A549 treated with RU486 at 1 μM for 4 hours (cell line): ENCODE results near the gene THNSL1. TPM values are rescaled to one million over a fixed set of nuclear protein-coding genes. Genes with fewer than 3 reads are reported as not detected.

ENCODE experiments used
- total RNA-seq: library from RNA; stranded (reverse); fragments of 200-300 nt; extraction: Qiagen RNA extraction; gene quantifications from 5 replicates; pipeline ENCODE4 v1.2.3, GENCODE V29; 2022; ENCODE audit warnings: low read depth

THNSL1 gene
- 2.2 to 4.1 TPM (median 3.4 TPM) in 5 replicates for total RNA-seq

GRCh38 chr10:25016376-25017153 lies at the start of gene THNSL1:
THNSL1 (plus strand) TSS chr10:25016612; CDS start chr10:25023224, 6,612 bp downstream.

GRCh38 chr10:25015828-25016375 lies 510 bp upstream of the THNSL1 start, which contains the start of gene ENKUR:
ENKUR (minus strand) TSS chr10:25016158; CDS start chr10:25015936, 222 bp downstream.

Other genes with a start within 250 kb of the THNSL1 start
- 17.1 to 21.6 TPM (median 18.2 TPM) in 5 replicates for gene PRTFDC1, start 64.0 kb upstream of the THNSL1 start, total RNA-seq
- gene ENKUR, start 454 bp upstream of the THNSL1 start, total RNA-seq = 0.20 to 0.41 TPM (median 0.22 TPM) in 4 of 5 replicates, not detected in the other
- gene GPR158, start 158.4 kb downstream of the THNSL1 start, total RNA-seq = 0.02 to 0.08 TPM (median 0.06 TPM) in 5 replicates